ENCODE results near the gene BICC1. TPM values are rescaled to one million over a fixed set of nuclear protein-coding genes. Genes with fewer than 3 reads are reported as not detected.
A peak's percentile ranks its signal among the peaks of the same experiment; 100 is the strongest.

Gene BICC1
- total and polyA plus RNA-seq, 4 donors, result 0.82 to 6.1 (median 4.5) TPM

- H3K36me3 ChIP-seq (ENCODE audit: control insufficient read depth in 4 of 4, insufficient read depth in 3 of 4, low read depth in 1 of 4, low read length in 3 of 4), result no peaks in the 10 kb centered on the region
- H3K4me3 ChIP-seq (ENCODE audit: low read depth in 1 of 3, low read length in 3 of 3), result no peak overlapping the region
- TF ChIP-seq FOXA2 (IDR thresholded peaks at IDR 0.05), result peak; percentile 27
- TF ChIP-seq HNF4A (conservative IDR thresholded peaks at IDR 0.05), result peak; percentile 32 to 55
- peak; percentile 19 for TF ChIP-seq YY1 (IDR thresholded peaks at IDR 0.05)
- TF ChIP-seq ATF3 (IDR thresholded peaks at IDR 0.05), result peak; percentile 64
- TF ChIP-seq FOXA1 (IDR thresholded peaks at IDR 0.05), result no peak
- no peak for TF ChIP-seq NR2F2 (IDR thresholded peaks at IDR 0.05)
- no peak for TF ChIP-seq TAF1 (conservative IDR thresholded peaks at IDR 0.05)
- TF ChIP-seq JUND (IDR thresholded peaks at IDR 0.05), result peak; percentile 76 to 77
- peak; percentile 73 to 77 for TF ChIP-seq RXRA (IDR thresholded peaks at IDR 0.05)
- no peak overlapping the region for H3K27ac ChIP-seq (ENCODE audit: low read depth in 1 of 2, low read length in 2 of 2)
- no peaks in the 10 kb centered on the region for H3K9me3 ChIP-seq (ENCODE audit: control insufficient read depth in 4 of 4, low read length in 3 of 4)
- WGBS, result 29% methylated on average over 4 of the region's 4 CpGs
- no peaks in the 10 kb centered on the region for H3K27me3 ChIP-seq (ENCODE audit: control insufficient read depth in 4 of 4, insufficient read depth in 4 of 4, low read length in 3 of 4)
- H3K9ac ChIP-seq (ENCODE audit: low read depth in 1 of 2, low read length in 2 of 2), result no peak overlapping the region
- H3K4me1 ChIP-seq (ENCODE audit: control insufficient read depth in 4 of 4, insufficient read depth in 4 of 4, low read length in 3 of 4), result peaks cover 0 to 13% (median 5%) of the 10 kb centered on the region in 4 donors
- DNase-seq (ENCODE audit: low spot score), result no peak
Observed at GRCh38 chr10:58662314-58662713, 149.6 kb downstream of the BICC1 start.

GRCh38 chr10:58665361-58665760, 152.7 kb downstream of the BICC1 start:
- Histone ChIP-seq H3K27ac (ENCODE audit: low read depth in 1 of 2, low read length in 2 of 2) (peak overlapping the region; percentile 46 to 74), H3K9me3 (ENCODE audit: control insufficient read depth in 4 of 4, low read length in 3 of 4) (no peaks in the 10 kb centered on the region), H3K4me3 (ENCODE audit: low read depth in 1 of 3, low read length in 3 of 3) (peak overlapping the region; percentile 8 to 55 (median 53)), H3K27me3 (ENCODE audit: control insufficient read depth in 4 of 4, insufficient read depth in 4 of 4, low read length in 3 of 4) (no peaks in the 10 kb centered on the region), H3K36me3 (ENCODE audit: control insufficient read depth in 4 of 4, insufficient read depth in 3 of 4, low read depth in 1 of 4, low read length in 3 of 4) (no peaks in the 10 kb centered on the region), H3K9ac (ENCODE audit: low read depth in 1 of 2, low read length in 2 of 2) (peak overlapping the region; percentile 20 to 88), H3K4me1 (ENCODE audit: control insufficient read depth in 4 of 4, insufficient read depth in 4 of 4, low read length in 3 of 4) (peaks cover 0 to 13% (median 5%) of the 10 kb centered on the region in 4 donors)
- 45% methylated on average over 3 of the region's 3 CpGs for WGBS
- DNase-seq (ENCODE audit: low spot score), result no peak
- TF ChIP-seq TAF1 (conservative IDR thresholded peaks at IDR 0.05) (no peak), FOXA2 (IDR thresholded peaks at IDR 0.05) (no peak), ATF3 (IDR thresholded peaks at IDR 0.05) (no peak), RXRA (IDR thresholded peaks at IDR 0.05) (no peak), NR2F2 (IDR thresholded peaks at IDR 0.05) (no peak), EGR1 (IDR thresholded peaks at IDR 0.05; ENCODE audit: low read depth in 2 of 2) (no peak), RAD21 (IDR thresholded peaks at IDR 0.05) (no peak)
- TF ChIP-seq, protein P1, sequence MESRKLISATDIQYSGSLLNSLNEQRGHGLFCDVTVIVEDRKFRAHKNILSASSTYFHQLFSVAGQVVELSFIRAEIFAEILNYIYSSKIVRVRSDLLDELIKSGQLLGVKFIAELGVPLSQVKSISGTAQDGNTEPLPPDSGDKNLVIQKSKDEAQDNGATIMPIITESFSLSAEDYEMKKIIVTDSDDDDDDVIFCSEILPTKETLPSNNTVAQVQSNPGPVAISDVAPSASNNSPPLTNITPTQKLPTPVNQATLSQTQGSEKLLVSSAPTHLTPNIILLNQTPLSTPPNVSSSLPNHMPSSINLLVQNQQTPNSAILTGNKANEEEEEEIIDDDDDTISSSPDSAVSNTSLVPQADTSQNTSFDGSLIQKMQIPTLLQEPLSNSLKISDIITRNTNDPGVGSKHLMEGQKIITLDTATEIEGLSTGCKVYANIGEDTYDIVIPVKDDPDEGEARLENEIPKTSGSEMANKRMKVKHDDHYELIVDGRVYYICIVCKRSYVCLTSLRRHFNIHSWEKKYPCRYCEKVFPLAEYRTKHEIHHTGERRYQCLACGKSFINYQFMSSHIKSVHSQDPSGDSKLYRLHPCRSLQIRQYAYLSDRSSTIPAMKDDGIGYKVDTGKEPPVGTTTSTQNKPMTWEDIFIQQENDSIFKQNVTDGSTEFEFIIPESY (IDR thresholded peaks at IDR 0.05), result no peak

DNA sequence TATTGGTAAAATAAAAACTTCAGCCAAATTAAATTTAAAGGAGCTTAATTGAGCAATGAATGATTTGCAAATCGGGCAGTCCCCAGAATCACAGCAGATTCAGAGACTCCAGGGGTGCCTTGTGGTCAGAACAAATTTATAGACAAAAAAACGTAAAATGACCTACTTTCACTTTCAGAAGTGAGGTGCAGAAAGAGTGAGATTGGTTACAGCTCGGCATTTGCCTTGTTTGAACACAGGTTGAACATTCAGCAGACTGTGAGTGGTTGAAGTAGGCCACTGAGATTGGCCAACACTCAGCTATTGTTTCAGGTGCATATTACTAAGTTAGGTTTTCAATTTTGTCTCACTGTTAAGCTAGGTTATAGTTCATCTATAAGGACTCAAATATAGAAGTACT, 153.4 kb downstream of the BICC1 start:
- H3K4me1 ChIP-seq (ENCODE audit: control insufficient read depth in 4 of 4, insufficient read depth in 4 of 4, low read length in 3 of 4), result peaks cover 0 to 13% (median 5%) of the 10 kb centered on the region in 4 donors
- no peaks in the 10 kb centered on the region for H3K27me3 ChIP-seq (ENCODE audit: control insufficient read depth in 4 of 4, insufficient read depth in 4 of 4, low read length in 3 of 4)
- DNase-seq (ENCODE audit: low spot score), result no peak
- H3K36me3 ChIP-seq (ENCODE audit: control insufficient read depth in 4 of 4, insufficient read depth in 3 of 4, low read depth in 1 of 4, low read length in 3 of 4), result no peaks in the 10 kb centered on the region
- no peaks in the 10 kb centered on the region for H3K9me3 ChIP-seq (ENCODE audit: control insufficient read depth in 4 of 4, low read length in 3 of 4)
- peak overlapping the region; percentile 20 to 88 for H3K9ac ChIP-seq (ENCODE audit: low read depth in 1 of 2, low read length in 2 of 2)
- peak overlapping the region; percentile 8 to 55 (median 53) for H3K4me3 ChIP-seq (ENCODE audit: low read depth in 1 of 3, low read length in 3 of 3)
- WGBS, result 12% methylated on average over 3 of the region's 3 CpGs
- H3K27ac ChIP-seq (ENCODE audit: low read depth in 1 of 2, low read length in 2 of 2), result peak overlapping the region; percentile 46 to 74
- TF ChIP-seq NR2F2 (IDR thresholded peaks at IDR 0.05) (no peak), EGR1 (IDR thresholded peaks at IDR 0.05; ENCODE audit: low read depth in 2 of 2) (no peak), JUND (IDR thresholded peaks at IDR 0.05) (no peak), SP1 (IDR thresholded peaks at IDR 0.05) (peak; percentile 81), ATF3 (IDR thresholded peaks at IDR 0.05) (no peak), FOXA1 (IDR thresholded peaks at IDR 0.05) (no peak), GABPA (IDR thresholded peaks at IDR 0.05 in 1 of 2, conservative IDR thresholded peaks at IDR 0.05 in 1 of 2) (no peak), YY1 (IDR thresholded peaks at IDR 0.05) (peak; percentile 61), CTCF (IDR thresholded peaks at IDR 0.05; ENCODE audit: low read depth, low read length, missing input control) (no peak), FOXA2 (IDR thresholded peaks at IDR 0.05) (no peak), TAF1 (conservative IDR thresholded peaks at IDR 0.05) (peak; percentile 48), RXRA (IDR thresholded peaks at IDR 0.05) (peak; percentile 47 to 52), RAD21 (IDR thresholded peaks at IDR 0.05) (peak; percentile 30 to 49)
- TF ChIP-seq, protein P1 (IDR thresholded peaks at IDR 0.05), result no peak
- TF ChIP-seq, protein P2, sequence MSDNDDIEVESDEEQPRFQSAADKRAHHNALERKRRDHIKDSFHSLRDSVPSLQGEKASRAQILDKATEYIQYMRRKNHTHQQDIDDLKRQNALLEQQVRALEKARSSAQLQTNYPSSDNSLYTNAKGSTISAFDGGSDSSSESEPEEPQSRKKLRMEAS (IDR thresholded peaks at IDR 0.05), result no peak

All from liver (tissue), 9 donors.